ENCODE data around the gene SOS2. TPM values are rescaled to one million over a fixed set of nuclear protein-coding genes. Genes with fewer than 3 reads are reported as not detected.

The SOS2 gene
- total RNA-seq, 4 donors from 2014 or later = 39.4 to 50.2 (median 41.5) TPM

DNA sequence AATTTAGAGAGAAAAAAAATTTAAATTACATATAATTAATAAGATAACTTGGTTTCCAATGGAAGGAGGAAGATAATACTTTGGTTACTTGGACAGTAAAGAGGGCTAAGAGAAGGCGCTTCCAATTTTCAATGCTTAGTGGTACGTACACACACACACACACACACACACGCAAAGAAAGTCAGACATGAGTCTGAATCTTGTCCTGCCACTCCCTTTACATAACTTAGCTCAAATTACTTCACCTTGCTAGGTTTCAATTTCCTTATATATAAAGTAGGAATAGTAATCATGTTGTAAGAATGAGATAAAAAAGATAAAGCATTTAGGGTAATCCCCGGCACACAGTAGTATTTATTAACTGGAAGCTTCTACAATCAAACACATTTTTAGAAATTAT is 75.3 kb downstream of the SOS2 start:
- TF ChIP-seq, protein P1, sequence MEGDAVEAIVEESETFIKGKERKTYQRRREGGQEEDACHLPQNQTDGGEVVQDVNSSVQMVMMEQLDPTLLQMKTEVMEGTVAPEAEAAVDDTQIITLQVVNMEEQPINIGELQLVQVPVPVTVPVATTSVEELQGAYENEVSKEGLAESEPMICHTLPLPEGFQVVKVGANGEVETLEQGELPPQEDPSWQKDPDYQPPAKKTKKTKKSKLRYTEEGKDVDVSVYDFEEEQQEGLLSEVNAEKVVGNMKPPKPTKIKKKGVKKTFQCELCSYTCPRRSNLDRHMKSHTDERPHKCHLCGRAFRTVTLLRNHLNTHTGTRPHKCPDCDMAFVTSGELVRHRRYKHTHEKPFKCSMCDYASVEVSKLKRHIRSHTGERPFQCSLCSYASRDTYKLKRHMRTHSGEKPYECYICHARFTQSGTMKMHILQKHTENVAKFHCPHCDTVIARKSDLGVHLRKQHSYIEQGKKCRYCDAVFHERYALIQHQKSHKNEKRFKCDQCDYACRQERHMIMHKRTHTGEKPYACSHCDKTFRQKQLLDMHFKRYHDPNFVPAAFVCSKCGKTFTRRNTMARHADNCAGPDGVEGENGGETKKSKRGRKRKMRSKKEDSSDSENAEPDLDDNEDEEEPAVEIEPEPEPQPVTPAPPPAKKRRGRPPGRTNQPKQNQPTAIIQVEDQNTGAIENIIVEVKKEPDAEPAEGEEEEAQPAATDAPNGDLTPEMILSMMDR (IDR thresholded peaks at IDR 0.05; ENCODE audit: low read depth) = no peak

DNA sequence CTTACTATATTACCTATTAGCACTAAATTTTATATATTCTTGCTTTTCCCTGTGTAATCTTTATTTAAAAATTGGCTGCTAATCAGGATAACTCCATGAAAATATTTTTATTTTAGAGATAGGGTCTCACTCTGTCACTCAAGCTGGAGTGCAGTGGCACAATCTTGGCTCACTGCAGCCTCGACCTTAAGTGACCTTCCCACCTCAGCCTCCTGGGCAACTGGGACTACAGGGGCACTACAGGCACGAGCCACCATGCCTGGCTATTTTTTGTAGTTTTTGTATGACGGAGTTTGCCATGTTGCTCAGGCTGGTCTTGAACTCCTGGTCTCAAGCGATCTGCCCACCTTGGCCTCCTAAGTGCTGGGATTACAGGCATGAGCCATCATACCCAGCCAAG is 82.6 kb downstream of the SOS2 start:
- TF ChIP-seq, protein P1 (IDR thresholded peaks at IDR 0.05; ENCODE audit: low read depth) = no peak

DNA sequence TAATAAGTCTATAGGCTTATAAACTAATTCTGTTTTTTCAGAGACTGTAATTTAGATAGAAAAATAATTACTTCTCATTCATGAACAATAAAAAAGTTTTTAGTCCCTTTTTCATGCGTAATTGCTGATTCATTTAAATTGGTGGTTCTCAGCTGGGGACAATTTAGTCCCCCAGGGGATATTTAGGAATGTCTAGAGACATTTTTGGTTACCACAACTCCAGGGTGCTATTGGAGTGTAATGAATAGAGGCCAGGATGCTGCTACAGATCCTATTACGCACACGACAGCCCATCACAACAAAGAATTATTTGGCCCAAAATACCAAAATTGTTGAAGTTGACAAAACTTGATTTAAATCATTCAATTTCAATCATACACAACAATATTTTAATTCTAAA is 92.2 kb downstream of the SOS2 start:
- TF ChIP-seq, protein P1 (IDR thresholded peaks at IDR 0.05; ENCODE audit: low read depth) = no peak

DNA sequence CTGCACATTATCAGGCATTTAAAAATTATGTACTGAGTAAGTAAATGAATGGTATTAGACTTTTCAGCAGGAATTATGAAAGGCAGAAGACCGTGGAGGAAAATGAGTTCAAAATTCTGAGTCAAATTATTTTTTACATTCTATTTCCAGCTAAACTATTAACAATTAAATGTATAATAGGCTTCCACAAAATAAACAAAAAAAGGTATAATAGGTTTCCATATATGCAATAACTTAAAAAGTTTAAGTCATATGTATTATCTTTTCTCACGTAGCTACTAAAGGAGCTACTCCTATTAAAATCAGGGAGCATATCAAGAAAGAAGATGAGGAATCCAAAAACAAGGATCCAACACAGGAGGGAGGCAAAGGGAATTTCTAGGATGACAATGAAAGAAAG is 103.6 kb downstream of the SOS2 start:
- TF ChIP-seq, protein P1 (IDR thresholded peaks at IDR 0.05; ENCODE audit: low read depth) = no peak

DNA sequence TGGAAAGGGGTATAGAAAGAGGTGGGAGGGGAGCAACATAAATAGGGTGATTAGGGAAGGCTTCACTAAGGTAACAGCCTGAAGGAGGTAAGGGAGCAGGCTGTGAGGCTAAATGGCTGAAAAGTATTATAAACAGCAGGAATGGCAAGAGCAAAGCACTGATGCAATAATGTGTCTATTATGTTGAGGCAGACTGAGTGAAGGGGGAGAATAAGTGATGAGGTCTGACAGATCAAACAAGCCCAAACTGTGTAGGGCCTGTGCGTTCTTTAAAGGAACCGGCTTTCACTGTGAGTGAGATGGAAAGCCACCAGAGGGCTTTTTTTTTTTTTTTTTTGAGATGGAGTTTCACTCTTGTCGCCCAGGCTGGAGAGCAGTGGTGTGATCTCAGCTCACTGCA is 108.3 kb downstream of the SOS2 start:
- TF ChIP-seq, protein P1 (IDR thresholded peaks at IDR 0.05; ENCODE audit: low read depth) = no peak

DNA sequence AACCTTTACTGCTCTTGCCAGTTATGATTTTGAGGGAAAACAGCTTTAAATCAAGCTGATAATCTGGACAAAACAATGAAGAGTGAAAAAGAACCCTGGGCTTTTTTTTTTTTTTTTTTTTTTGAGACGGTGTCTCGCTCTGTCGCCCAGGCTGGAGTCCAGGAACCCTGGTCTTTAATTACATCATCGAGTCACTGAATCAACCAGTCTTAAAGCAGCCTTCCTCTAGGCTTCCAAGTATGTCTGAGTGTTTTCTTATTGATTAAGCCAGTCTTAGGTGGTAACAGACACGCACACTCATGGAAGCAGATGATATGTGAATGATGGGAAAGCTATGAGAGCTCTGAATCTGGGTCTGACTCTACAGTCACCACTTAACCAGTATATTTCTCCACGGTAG is 109.1 kb downstream of the SOS2 start:
- TF ChIP-seq, protein P1 (IDR thresholded peaks at IDR 0.05; ENCODE audit: low read depth) = no peak

DNA sequence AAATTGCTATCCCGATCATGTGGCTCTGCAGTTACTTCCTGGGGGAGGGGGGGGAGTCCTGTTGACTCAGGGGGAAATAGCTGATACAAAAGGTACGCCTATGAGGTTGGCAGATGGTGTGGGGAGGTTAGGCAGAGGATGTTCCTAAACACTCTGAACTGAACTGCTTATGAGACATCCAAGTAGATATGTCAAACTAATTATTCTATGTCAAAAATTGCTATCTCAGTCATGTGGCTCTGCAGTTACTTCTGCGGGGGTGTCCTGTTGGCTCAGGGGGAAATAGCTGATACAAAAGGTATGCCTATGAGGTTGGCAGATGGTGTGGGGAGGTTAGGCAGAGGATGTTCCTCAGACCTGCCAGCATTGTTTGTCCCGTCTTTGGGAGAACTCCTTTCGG is 109.9 kb downstream of the SOS2 start:
- TF ChIP-seq, protein P1 (IDR thresholded peaks at IDR 0.05; ENCODE audit: low read depth) = no peak
